Middle frontal gyrus (tissue), 1 donor: Measurements from ENCODE around the gene USP40.

Experiments
- DNase-seq: peaks from one replicate; pipeline ENCODE4 v3.0.0-alpha.2; 2015; ENCODE audit warnings: low spot score; ENCODE audit errors: extremely low spot score

Gene USP40

GRCh38 chr2:233477548-233478433 is 88.8 kb downstream of the USP40 start:
- DNase-seq, result no peak

DNA sequence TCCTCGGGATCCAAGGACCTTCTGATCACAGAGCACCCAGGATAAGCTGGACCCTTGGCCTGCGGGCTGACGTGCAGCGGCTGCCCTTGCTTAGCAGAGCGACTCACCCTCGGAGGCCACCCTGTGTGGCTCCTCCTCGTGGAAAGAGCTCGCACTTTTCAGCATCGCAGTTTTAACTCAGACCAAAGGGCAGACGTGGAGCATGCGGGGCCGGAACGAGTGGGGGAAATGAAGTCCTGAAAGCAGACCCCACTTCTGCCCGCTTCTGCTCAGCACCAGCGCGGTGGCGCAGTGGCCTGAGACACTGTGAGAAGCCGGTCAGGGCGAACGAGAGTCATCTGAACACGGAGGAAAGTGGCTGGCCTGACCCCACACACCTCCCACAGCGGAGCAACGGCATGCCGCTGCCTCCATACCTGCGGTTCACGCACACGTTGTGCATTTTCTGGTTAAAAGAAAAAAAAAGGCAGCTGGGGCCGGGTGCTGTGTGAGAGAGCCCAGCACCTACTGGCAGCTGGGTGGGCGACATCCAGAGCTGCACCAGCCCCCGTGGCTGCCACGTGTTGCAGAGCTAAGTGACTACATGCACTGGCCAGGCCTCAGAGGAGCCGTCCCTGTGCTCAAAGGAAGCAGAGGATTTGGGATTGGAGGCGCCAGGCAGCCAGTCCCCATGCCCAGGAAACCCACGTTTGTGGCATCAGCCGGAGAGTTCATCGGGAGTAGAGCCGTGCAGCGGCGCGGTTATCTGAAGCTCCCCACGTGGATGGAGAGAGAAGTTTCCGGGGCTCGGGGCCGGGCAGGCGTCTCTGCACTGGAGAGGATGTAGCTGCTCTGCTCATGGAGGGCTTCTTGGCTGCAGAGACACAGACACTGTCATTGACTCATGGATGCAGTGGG is 89.7 kb downstream of the USP40 start:
- DNase-seq, result no peak

DNA sequence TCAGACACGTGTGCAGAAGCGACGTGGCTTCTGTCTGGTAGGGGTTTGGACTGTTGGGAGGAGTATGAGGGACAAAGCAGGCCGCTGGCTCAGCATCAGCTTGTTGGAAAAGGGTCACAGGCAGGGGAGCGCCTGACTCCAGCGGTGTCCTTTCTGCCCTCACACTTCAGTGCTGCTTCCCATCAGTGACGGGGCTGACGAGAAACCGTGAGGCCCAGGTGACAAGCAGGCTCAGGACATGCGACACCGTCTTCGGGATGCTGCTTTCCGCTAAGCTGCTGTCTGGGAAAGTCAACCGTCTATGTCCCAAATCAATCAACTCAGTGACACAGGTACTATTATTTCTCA is 90.5 kb downstream of the USP40 start:
- no peak for DNase-seq

DNA sequence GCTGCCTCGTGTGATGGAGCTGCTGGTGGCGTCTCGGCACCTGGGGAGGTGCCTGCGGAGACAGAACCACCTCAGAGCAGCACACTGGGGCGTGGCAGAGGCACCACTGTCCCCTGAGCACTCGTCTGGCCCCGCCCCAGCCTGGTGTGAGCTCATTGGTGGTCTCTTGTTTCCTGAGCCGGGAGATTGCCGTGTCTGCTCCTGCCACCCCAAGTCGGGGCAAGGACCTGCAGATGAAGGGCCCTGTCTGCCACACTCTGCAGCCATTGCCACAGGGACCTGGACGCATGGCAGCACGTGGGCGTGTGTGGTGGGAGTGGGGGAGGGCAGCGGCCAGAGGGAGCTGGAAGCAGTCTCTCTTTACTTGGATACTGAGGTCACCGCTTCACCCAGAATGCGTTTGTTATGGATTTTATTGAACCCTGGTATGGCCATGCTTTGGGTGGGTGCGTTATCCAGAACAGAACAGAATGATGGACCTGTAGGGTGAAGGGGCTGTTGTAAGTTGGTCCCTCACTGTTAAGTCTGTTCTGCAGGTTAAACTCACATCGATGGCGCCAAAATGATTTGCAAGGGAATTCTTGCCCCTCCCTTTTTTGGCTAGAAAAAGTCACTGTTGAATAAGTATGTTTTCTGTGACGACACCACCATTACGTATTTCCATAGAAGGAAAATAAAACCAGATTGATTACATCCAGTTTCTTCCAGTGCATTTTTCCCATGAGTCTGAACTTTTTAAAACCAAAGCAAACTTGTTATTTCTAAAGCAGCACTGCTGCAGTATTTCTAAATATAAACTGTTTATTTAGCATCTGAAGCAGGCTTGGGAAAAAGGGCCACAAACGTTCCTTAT is 92.0 kb downstream of the USP40 start:
- DNase-seq, result no peak

DNA sequence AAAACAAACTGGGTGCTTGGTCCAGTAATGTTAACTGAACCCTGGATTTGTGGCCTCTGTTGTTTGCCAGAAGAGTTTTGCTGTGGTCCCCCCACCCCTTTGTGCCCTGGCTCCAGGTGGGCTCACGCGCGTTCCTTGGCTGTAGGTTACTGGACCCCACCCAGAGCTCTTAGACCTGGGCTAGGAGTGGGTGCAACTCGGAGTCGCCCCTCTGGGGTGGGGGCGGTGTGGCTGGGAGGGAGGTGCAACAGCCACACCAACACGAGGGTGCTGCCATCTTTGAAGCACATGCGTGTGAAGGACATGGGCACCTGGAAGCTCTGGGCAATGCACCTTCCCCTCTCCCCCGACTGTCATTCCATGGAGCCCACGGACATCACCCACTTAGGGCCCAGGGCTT is 92.7 kb downstream of the USP40 start:
- DNase-seq, result no peak

DNA sequence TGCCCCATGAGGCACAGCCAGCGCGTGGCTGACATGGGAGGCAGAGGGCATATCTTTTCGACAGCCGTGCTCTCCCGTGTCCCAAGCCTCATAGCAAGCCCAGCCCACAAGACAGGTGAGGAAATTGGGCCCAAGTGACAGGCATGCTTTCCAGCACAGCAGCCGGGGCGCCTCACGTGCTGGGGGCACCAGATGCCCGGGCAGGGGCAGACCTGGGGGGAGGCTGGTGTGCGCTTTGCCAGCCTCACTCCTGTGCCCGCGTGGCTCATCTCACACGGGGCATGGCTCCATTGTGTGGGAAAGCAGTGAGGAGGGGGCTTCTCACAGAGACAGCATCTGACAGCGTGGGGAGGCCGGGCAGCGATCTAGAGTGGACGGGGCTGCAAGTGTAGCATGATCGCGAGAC is 93.2 kb downstream of the USP40 start:
- DNase-seq, result no peak

- DNase-seq, result no peak
Observed at GRCh38 chr2:233471291-233472035, 95.1 kb downstream of the USP40 start.

DNA sequence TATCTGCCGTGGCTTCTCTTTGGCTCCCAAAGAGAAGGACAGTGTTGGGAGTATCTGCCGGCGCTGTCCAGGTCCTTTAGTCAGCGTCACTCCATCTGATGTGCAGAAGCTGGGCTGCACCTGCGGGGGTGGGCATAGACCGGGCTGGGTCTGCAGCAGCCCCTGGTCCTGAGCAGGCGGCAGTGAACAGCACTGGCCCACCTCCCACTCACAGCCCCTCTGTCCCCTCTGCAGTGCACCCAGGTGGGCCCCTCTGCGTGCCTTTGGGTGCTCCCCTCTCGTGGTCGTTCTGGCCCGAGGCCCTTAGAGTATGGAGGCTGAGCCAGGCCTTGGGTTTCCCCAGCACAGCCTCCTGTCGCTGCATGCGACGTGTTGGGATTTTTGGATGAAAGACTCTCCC is 95.7 kb downstream of the USP40 start:
- DNase-seq, result no peak

GRCh38 chr2:233470011-233470687 is 96.4 kb downstream of the USP40 start:
- DNase-seq, result peak; percentile 10

- DNase-seq, result no peak
Observed at GRCh38 chr2:233469261-233470010, 97.1 kb downstream of the USP40 start.

DNA sequence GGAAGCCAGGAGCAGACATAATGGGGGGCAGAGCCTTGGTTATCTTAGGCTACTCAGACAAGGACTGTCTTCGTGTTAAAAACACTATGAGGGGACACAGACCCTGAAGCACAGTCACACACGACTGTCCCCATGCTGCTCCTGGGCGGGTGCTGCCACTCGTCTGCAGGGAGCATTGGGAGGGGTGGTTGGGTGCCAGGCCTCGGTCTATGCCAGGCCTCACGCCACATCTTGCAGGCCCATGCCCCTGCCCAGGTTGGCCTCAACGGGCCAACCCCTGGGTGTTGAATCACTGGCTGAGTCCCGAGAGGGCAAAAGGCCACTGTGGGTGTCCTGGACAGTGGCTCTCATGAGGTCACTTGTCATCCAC is 97.9 kb downstream of the USP40 start:
- DNase-seq, result no peak

GRCh38 chr2:233468047-233468740 is 98.4 kb downstream of the USP40 start:
- no peak for DNase-seq

DNA sequence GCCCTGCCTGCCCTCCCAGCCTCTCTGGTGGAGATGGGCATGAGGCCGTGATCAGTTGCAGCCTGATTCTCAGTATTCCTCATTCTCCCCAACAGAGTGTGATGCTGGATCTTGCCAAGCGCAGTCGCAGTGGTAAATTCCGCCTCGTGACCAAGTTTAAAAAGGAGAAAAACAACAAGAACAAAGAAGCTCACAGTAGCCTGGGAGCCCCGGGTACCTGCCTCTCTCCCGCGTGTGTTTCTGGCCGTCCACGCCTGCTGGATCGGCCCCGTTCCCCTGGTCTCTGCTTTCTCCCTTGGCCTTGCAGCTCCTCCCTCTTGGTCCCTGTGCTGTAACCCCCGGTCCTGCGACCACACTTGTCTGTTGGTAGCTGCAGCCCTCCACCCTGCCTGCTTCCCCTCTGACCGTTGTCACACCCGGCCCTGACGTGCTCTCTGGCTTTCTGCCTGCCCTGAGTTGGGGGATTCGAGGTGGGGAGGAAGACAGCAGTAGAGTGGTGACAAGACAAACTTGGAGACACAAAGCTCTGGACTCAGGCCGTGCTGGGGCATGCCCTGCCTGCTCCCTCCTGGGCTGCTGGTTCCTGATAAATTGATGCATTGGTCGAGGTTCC is 99.5 kb downstream of the USP40 start:
- DNase-seq, result no peak

- no peak for DNase-seq
Observed at GRCh38 chr2:233464531-233465240, 101.9 kb downstream of the USP40 start.

GRCh38 chr2:233464056-233464455 is 102.5 kb downstream of the USP40 start:
- DNase-seq, result no peak

DNA sequence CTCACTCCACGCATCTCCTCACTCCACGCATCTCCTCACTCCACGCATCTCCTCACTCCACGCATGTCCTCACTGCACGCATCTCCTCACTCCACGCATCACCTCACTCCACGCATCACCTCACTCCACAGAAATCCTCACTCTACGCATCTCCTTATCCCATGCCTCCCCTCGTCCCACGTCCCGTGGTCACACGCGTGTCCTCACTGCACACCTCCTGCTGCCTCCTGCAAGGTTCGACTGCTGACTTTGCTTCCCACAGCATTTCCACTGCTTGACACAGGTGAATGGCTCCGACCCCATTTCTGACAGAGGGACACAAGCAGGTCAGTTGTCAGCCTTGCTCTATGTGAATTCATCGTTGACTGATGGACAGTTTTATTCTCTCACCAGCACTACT is 103.0 kb downstream of the USP40 start:
- DNase-seq, result no peak

- no peak for DNase-seq
Observed at GRCh38 chr2:233462826-233463470, 103.6 kb downstream of the USP40 start.
